Heart left ventricle (tissue), 16 donors: Measurements from ENCODE around the gene PCNX1. TPM values are rescaled to one million over a fixed set of nuclear protein-coding genes. Genes with fewer than 3 reads are reported as not detected.
"Not testable (repeated sequence)": the region's sequence is repeated elsewhere in the genome, so short reads cannot be mapped to it uniquely, and the experiment has no call there.

Source experiments
- ATAC-seq, 4 donors: fragments of 200-7000 bp; cut with Tn5 transposase; one replicate each; pipeline ENCODE4 v1.9.1; 2020 to 2022; ENCODE audit warnings: moderate library complexity in 4 of 4, mild to moderate bottlenecking in 3 of 4, moderate number of reproducible peaks in 1 of 4
- DNase-seq, 5 donors: peaks; one replicate each; pipeline ENCODE4 v3.0.0-alpha.2; 2020
- H3K27ac ChIP-seq, 12 donors: fragments of 200-600 bp; sonication (generic) in 4 of 12; one replicate each; pipeline versions ENCODE4 v1.5.0 to v1.8.0; 2016 to 2022; ENCODE audit warnings: mild to moderate bottlenecking in 2 of 12
- H3K27me3 ChIP-seq, 9 donors: fragments of 200-600 bp; sonication (generic) in 2 of 9; one replicate each; pipeline versions ENCODE4 v1.5.1 to v1.8.0; 2016 to 2022; ENCODE audit warnings: mild to moderate bottlenecking in 3 of 9
- H3K36me3 ChIP-seq, 9 donors: fragments of 200-600 bp; sonication (generic) in 2 of 9; one replicate each; pipeline versions ENCODE4 v1.5.0 to v1.8.0; 2018 to 2022; ENCODE audit warnings: mild to moderate bottlenecking in 2 of 9
- H3K4me1 ChIP-seq, 12 donors: fragments of 200-600 bp; sonication (generic) in 4 of 12; one replicate each; pipeline versions ENCODE4 v1.5.0 to v1.8.0; 2016 to 2022; ENCODE audit warnings: mild to moderate bottlenecking in 3 of 12
- H3K4me3 ChIP-seq, 12 donors: fragments of 200-600 bp; sonication (generic) in 4 of 12; one replicate each; pipeline versions ENCODE4 v1.5.0 to v1.8.0; 2017 to 2022; ENCODE audit warnings: mild to moderate bottlenecking in 9 of 12, moderate library complexity in 4 of 12
- H3K9me3 ChIP-seq, 12 donors: fragments of 200-600 bp; sonication (generic) in 4 of 12; one replicate each; pipeline versions ENCODE4 v1.5.0 to v1.8.0; 2016 to 2022; ENCODE audit warnings: mild to moderate bottlenecking in 1 of 12
- CTCF ChIP-seq, 12 donors: fragments of 200-600 bp; sonication (generic) in 4 of 12; IDR thresholded peaks; one replicate each; pipeline versions ENCODE4 v1.5.0 to v1.8.0; 2018 to 2022; ENCODE audit warnings: antibody characterized with exemption in 12 of 12, mild to moderate bottlenecking in 5 of 12
- POLR2A ChIP-seq, 2 donors: fragments of 450-650 bp; IDR thresholded peaks; one replicate each; pipeline ENCODE4 v1.6.1; 2017; ENCODE audit warnings: antibody characterized with exemption in 2 of 2, mild to moderate bottlenecking in 2 of 2, moderate library complexity in 2 of 2
- WGBS, 4 donors: extraction: QIAGEN DNeasy Blood & Tissue Kit in 2 of 4; methylation state at CpG; one replicate each; pipeline versions ENCODE4 v1.1.5 to v1.1.7; 2013 to 2018; 5-methylcytosine and 5-hydroxymethylcytosine counted together
- intact Hi-C, 10 donors: fragments of 100-400 bp; cut with DNase I; formaldehyde crosslinking; loops; one replicate each; pipeline versions ENCODE4 v1.11.1 to v1.14.2; 2022
- polyA plus RNA-seq, 2 donors: library from polyadenylated mRNA; stranded (reverse); fragments of 200-250 nt; gene quantifications; one replicate each; pipeline ENCODE4 v1.2.3, GENCODE V29; 2013
- total RNA-seq, 9 donors: library from RNA; depleted of rRNA in 2 of 9; stranded (reverse); fragments of >200 nt in 2 of 9; fragmentation: NEBNext Ultra II Directional in 3 of 9; extraction: Animal tissue kit (Norgen Biotek cat#: 25700) in 3 of 9; gene quantifications; one replicate each; pipeline versions ENCODE4 v1.1.0 to v1.2.4, GENCODE V29; 2016 to 2023
- donor health status: ischemic (EF 13 %, LVEDD 7.1; RV severe dilation, severe dysfunction).
- donor health status: healthy with polysubstance abuse.
- donor health status: DM: no; HTN: yes; CAD: no.
- donor health status: DM: no; HTN: no; CAD: no.
- donor health status: ischemic (EF 25% LVEDD 6.9; RV normal size, moderate dysfunction).
- donor health status: ischemic (EF 25% LVEDD 5.7; RV mildly dilated, moderate dysfunction).
- donor health status: healthy.
- donor health status: DM: yes; HTN: yes; CAD: no.
- donor health status: ischemic (EF 35%, LVEDD 5.7; RV mildly dilated, moderate dysfunction).
- donor health status: nonischemic (EF 11% LVEDD 7.7; RV severe dilation, severe dysfunction).
- donor health status: DM: yes; HTN: yes; CAD: no.
- donor health status: PGD.
- donor health status: ischemic (EF 29% LVEDD 5.4; RV normal size, mild dysfunction).
- donor health status: nonischemic (EF 23%, LVEDD 6.1; RV moderate dilation, normal function).

PCNX1 gene
- total and polyA plus RNA-seq, 11 donors, result 6.1 to 64.7 (median 52.7) TPM

DNA sequence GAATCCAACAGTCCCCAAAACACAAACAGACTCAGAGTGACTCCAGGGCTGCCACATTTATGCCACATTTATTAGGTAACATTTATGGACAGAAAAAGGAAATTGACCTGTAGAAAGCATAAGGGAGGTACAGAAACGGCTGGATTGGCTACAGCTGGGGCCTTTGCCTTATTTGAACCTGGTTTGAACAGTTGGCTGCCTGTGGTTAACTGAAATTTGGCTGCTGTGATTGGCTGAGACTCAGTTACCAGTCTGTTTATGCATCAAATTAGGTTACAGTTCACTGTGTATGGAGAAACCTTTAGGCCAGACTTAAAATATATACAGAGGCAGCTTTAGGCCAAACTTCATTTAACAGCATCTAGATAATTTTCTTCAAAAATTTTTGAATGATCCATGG, 27.8 kb upstream of the PCNX1 start:
- TF ChIP-seq CTCF (IDR thresholded peaks at IDR 0.05), result no peak
- no peak for TF ChIP-seq POLR2A (IDR thresholded peaks at IDR 0.05)
- H3K4me1 ChIP-seq, result peaks cover 0 to 34% (median 0%) of the 10 kb centered on the region in 12 donors
- H3K9me3 ChIP-seq, result no peaks in the 10 kb centered on the region
- H3K27me3 ChIP-seq, result no peaks in the 10 kb centered on the region
- 36 to 49% (median 44%) methylated on average over 1 of the region's 1 CpG for WGBS, 4 donors
- no peaks in the 10 kb centered on the region for H3K36me3 ChIP-seq
- H3K27ac ChIP-seq, result no peak overlapping the region
- no peak overlapping the region for H3K4me3 ChIP-seq
- no peak for ATAC-seq
- intact Hi-C loops, result no loop called here
- no peak for DNase-seq

- 83 to 100% (median 91%) methylated on average over 1 of the region's 1 CpG for WGBS, 4 donors
- H3K4me1 ChIP-seq, result peaks cover 0 to 48% (median 0%) of the 10 kb centered on the region in 12 donors
- H3K27ac ChIP-seq, DNase-seq, intact Hi-C loops, H3K9me3 ChIP-seq, H3K4me3 ChIP-seq, H3K27me3 ChIP-seq, ATAC-seq, H3K36me3 ChIP-seq: not testable (repeated sequence)
Observed at GRCh38 chr14:70880888-70881287, 26.4 kb upstream of the PCNX1 start.

DNA sequence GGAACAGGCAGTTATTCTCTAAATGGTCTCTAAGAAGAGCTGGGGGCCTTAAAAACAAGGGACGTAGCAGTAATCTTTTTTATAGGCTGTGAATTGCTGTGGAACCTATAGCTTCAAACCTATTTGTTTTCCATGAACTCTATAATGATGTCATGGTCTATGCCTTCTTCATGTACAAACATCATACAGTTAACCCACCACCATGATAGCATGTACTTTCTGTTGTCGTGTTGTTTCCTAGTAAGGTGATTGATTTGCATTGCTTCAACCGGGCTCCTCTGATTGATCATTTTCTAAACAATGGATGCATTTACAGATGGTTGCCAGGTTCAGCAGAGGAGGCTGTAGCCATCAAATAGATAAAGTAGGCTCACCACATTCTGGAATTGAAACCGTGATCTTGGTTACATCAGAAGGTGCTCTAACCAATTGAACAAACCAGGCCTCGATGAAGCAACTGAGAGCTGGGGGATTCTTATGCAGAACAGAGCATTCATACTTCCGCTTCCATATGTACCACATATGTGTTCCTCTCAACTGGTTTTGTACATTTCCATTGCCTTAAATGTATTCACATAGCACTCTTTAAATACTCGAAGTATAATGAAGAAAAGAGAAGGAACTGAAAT, 25.6 kb upstream of the PCNX1 start:
- DNase-seq (no peak), ATAC-seq (peak in 1 of 4 donors; percentile 29)
- H3K27me3 ChIP-seq, result no peaks in the 10 kb centered on the region
- H3K9me3 ChIP-seq, result no peaks in the 10 kb centered on the region
- H3K4me3 ChIP-seq, result no peak overlapping the region
- no peak for TF ChIP-seq CTCF (IDR thresholded peaks at IDR 0.05)
- no peak for TF ChIP-seq POLR2A (IDR thresholded peaks at IDR 0.05)
- 87 to 89% (median 88%) methylated on average over 7 of the region's 7 CpGs for WGBS, 4 donors
- peak overlapping the region in 1 of 12 donors; percentile 85 for H3K27ac ChIP-seq
- intact Hi-C loops, result no loop called here
- H3K36me3 ChIP-seq, result no peaks in the 10 kb centered on the region
- peaks cover 0 to 56% (median 0%) of the 10 kb centered on the region in 12 donors for H3K4me1 ChIP-seq

GRCh38 chr14:70882776-70883492, 24.3 kb upstream of the PCNX1 start:
- no peak for TF ChIP-seq CTCF (IDR thresholded peaks at IDR 0.05)
- no peak for TF ChIP-seq POLR2A (IDR thresholded peaks at IDR 0.05)
- H3K4me3 ChIP-seq, result no peak overlapping the region
- peak overlapping the region in 2 of 12 donors; percentile 12 to 85 for H3K27ac ChIP-seq
- ATAC-seq (peak in 3 of 4 donors; percentile 65 to 74 (median 68)), DNase-seq (peak in 1 of 5 donors; percentile 23)
- H3K36me3 ChIP-seq, result no peaks in the 10 kb centered on the region
- peaks cover 0 to 69% (median 0%) of the 10 kb centered on the region in 12 donors for H3K4me1 ChIP-seq
- H3K9me3 ChIP-seq, result no peaks in the 10 kb centered on the region
- 56 to 61% (median 57%) methylated on average over 6 of the region's 6 CpGs for WGBS, 4 donors
- H3K27me3 ChIP-seq, result no peaks in the 10 kb centered on the region
- intact Hi-C loops, result no loop called here
